Esophagus squamous epithelium (tissue), 4 donors: ENCODE results near the gene FAM32A.

Source experiments
- POLR2A ChIP-seq, 4 donors: fragments of 450-650 bp; IDR thresholded peaks; one replicate each; pipeline ENCODE4 v1.6.1; 2017; ENCODE audit warnings: antibody characterized with exemption in 4 of 4, mild to moderate bottlenecking in 4 of 4, moderate library complexity in 3 of 4
- TF ChIP-seq, protein P1 (sequence below), 6 experiments: fragments of 450-650 bp in 4 of 6; fragments of 200-600 bp in 2 of 6; sonication (generic) in 2 of 6; IDR thresholded peaks; one replicate each; pipeline ENCODE4 v1.5.1; 2016 to 2019; ENCODE audit warnings: antibody characterized with exemption in 6 of 6, mild to moderate bottlenecking in 4 of 6, moderate library complexity in 4 of 6

DNA sequence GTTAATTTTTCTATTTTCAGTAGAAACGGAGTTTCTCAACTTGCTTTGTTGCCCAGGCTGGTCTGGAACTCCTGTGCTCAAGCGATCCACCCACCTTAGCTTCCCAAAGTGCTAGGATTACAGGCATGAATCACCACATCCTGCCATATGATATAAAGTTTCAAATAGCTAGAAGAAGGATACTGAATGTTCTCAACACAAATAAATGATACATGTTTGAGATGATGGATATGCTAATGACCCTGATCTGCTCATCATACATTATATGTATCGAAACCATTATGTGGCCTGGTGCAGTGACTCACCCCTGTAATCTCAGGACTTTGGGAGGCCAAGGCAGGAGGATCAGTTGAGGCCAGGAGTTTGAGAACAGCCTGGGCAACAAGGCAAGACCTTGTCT, 23.4 kb upstream of the FAM32A start:
- TF ChIP-seq, protein P1, sequence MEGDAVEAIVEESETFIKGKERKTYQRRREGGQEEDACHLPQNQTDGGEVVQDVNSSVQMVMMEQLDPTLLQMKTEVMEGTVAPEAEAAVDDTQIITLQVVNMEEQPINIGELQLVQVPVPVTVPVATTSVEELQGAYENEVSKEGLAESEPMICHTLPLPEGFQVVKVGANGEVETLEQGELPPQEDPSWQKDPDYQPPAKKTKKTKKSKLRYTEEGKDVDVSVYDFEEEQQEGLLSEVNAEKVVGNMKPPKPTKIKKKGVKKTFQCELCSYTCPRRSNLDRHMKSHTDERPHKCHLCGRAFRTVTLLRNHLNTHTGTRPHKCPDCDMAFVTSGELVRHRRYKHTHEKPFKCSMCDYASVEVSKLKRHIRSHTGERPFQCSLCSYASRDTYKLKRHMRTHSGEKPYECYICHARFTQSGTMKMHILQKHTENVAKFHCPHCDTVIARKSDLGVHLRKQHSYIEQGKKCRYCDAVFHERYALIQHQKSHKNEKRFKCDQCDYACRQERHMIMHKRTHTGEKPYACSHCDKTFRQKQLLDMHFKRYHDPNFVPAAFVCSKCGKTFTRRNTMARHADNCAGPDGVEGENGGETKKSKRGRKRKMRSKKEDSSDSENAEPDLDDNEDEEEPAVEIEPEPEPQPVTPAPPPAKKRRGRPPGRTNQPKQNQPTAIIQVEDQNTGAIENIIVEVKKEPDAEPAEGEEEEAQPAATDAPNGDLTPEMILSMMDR (IDR thresholded peaks at IDR 0.05), result no peak
- no peak for TF ChIP-seq POLR2A (IDR thresholded peaks at IDR 0.05)
